CD4-positive, alpha-beta T cell treated with Interleukin-2 at 100 ng/mL for 4 hours (primary cell): Measurements from ENCODE around the gene TAX1BP1.

ENCODE experiments used
- DNase-seq: peaks from one replicate; pipeline ENCODE4 v3.0.0-alpha.2; 2020; ENCODE audit warnings: low spot score

The TAX1BP1 gene

GRCh38 chr7:27781188-27781587 is 41.2 kb downstream of the TAX1BP1 start:
- no peak for DNase-seq

DNA sequence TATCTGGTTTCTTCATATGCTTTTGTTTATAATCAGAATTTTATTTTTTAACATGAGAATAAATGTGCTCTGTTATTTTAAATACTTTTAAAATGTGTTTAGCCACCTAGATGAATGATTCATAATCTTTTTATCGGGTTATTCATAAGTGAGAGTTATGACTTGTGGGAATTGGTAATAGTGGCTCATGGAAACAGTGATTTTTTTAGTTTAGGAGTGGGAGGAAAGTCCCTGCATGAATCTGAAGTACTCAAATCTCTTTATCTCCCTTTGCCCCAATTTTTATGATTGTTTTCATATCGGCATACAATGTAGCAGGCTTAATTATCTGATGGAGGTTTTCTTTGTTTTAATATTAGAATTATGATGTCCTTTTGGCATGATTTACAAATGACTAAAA is 42.9 kb downstream of the TAX1BP1 start:
- DNase-seq, result no peak

GRCh38 chr7:27784399-27785053 is 44.6 kb downstream of the TAX1BP1 start:
- DNase-seq, result peak; percentile 65

DNA sequence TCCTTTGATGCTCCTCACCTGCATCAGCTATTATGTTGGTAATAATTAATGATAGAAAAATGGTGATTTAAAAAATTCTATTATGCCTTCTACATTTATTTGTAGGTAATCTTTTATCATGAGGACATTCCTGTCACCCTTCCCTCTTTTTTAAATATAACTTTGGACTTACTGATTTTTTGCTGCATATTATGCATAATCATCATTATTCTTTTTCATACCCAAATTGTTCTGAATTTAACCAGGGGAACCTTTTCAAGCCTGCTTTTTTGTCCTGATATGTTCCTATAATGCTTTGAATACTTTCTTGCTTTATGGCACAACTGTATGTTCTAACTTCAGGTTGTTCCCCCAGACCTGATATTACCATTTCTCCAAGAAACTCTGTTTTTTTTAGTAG is 48.5 kb downstream of the TAX1BP1 start:
- no peak for DNase-seq

GRCh38 chr7:27793780-27794179 is 53.8 kb downstream of the TAX1BP1 start:
- DNase-seq, result no peak

DNA sequence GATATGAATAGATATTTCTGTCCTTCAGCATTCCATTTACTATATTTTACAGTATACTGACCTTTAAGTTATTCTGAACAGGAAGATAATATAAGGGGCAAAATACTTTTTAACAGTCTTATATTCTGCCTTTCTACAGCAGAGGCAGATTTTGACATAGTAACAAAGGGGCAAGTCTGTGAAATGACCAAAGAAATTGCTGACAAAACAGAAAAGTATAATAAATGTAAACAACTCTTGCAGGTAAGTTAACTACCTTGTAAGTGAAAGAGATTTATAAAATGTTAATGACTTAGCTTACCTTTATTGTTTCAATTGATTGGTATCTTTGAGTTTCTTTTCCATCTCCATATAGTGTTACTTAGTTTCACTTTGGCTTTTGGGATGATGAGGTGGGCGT is 56.0 kb downstream of the TAX1BP1 start:
- DNase-seq, result no peak

GRCh38 chr7:27799212-27799611 is 59.2 kb downstream of the TAX1BP1 start:
- DNase-seq, result no peak

DNA sequence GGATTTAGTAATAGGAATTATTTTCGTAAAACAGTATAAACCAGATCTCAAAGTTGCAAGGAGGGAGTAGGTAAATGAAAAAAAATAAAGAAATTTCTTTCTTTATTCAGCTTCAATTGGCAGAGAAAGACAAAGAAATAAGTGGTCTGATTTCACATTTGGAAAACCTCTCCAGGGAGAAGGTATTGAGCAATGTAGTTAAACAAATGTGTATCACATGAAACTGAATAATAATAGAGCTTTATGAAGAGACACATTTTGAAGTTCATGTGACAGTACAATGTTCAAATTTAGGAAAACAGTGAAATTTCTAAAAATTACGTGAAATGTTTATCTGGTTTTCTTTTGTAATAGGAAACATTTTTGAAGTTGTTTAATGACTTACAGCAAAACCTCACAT is 63.0 kb downstream of the TAX1BP1 start:
- no peak for DNase-seq

GRCh38 chr7:27804139-27804538 is 64.2 kb downstream of the TAX1BP1 start:
- no peak for DNase-seq

GRCh38 chr7:27808626-27809025 is 68.7 kb downstream of the TAX1BP1 start:
- DNase-seq, result no peak

GRCh38 chr7:27810186-27810585 is 70.2 kb downstream of the TAX1BP1 start:
- DNase-seq, result no peak

DNA sequence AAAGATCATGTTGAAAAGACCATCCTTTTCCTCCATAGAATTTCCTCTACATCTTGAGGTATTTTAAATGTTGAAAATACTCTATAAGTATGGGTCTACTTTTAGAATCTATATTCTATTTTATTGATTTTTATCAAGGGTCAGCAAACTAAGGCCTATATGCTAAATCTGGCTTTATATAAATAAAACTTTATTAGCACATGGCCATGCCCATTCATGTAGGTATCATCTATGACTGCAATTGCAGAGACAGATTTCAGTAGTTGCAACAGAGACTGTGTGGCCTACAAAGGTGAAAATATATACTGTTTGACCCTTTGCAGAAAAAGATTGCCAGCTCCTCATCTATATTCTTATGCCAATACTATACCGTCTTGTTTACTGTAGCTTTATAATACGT is 72.7 kb downstream of the TAX1BP1 start:
- DNase-seq, result no peak

DNA sequence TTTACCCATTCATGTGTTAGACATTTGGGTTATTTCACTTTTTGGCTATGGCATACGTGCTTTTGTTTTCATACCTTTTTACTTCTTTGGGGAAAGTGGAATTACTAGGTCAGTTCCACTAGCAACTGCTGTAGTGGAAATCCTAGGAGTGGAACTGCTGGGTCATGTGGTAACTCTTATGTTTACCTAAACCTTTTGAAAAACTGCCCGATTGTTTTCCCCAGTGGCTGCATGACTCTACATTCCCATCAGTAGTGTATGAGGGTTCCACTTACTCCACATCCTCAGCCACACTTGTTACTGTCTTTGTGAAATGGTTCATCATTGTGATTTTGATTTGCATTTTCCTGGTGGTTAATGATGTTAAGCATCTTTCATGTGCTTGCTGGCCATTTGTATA is 82.3 kb downstream of the TAX1BP1 start:
- DNase-seq, result no peak

- no peak for DNase-seq
Observed at GRCh38 chr7:27825891-27826290, 85.9 kb downstream of the TAX1BP1 start.

DNA sequence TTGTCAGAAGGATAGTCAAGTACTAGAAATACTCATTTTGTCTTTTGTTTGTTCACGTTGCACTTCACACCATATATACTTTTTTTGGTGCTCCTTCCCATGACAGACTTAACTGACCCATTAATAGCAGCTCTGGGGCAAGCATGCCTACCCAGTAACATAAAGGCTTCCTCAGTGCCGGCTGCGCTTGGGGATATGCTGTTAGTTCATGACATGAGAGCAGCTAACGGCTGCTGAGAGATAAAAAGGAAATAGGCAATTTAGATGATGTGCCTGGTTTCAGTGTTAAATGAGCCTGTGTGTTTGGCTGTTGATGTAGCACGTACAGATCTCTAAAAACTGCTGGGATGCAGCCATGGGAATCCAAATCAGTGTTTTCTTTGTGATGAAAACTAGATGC is 86.4 kb downstream of the TAX1BP1 start:
- no peak for DNase-seq

DNA sequence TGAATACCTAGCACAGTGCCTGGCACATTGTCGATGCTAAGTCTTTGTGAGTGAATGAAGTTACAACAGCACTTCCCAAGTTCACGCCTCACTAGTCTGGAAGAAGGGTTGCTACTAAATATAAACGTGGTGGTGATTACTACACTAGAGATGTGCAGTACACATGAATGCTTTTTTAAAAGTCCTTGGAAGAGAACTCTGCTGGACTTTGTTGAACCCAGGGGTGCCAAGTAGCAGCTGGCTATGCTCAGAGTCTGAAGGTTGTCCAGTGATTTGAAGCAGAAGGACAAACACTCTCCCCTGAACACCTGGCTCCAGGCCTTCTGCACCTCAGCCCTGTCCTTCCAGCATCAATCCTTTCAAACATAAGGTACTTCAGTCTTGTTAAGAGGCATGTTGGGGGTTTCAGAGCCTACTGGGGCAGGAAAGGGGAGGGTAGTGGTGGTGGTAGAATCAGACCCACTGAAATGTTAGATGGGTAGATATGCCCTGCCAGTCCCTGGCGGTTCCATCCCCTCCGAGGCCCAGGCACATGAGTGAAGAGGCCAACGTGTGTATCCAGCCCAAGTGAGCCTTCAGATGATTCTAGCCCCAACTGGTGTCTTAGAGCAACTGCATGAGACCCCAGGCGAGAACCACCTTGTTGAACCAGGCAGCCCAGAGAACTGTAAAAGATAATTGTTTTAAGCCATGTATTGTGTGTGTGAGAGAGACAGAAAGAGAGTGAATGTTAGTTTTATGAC is 94.4 kb downstream of the TAX1BP1 start:
- no peak for DNase-seq

- DNase-seq, result no peak
Observed at GRCh38 chr7:27835376-27835775, 95.4 kb downstream of the TAX1BP1 start.

- no peak for DNase-seq
Observed at GRCh38 chr7:27836536-27836935, 96.6 kb downstream of the TAX1BP1 start.

GRCh38 chr7:27839099-27839498 is 99.1 kb downstream of the TAX1BP1 start:
- no peak for DNase-seq

DNA sequence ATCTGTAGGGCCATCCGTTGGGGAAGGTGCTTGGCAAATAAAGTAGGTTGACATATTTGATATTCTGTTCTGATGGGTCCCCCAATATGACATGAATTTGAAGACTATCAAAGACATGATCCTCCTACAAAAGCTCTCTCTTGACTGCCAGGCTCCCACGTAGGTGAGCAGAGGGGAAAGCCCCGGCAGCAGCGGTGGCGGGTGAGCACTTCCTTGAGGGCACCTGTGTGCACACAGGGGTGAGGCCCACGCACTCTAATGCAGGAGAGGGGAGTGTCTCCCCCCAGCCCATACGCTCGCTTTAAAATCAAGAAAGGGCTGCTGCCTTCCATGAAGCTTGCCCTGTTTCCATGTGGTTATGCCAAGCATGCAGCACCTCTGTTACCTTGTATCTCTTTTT is 100.4 kb downstream of the TAX1BP1 start:
- DNase-seq, result peak; percentile 12

- DNase-seq, result no peak
Observed at GRCh38 chr7:27840760-27841364, 100.9 kb downstream of the TAX1BP1 start.

- DNase-seq, result no peak
Observed at GRCh38 chr7:27842094-27842692, 102.2 kb downstream of the TAX1BP1 start.

DNA sequence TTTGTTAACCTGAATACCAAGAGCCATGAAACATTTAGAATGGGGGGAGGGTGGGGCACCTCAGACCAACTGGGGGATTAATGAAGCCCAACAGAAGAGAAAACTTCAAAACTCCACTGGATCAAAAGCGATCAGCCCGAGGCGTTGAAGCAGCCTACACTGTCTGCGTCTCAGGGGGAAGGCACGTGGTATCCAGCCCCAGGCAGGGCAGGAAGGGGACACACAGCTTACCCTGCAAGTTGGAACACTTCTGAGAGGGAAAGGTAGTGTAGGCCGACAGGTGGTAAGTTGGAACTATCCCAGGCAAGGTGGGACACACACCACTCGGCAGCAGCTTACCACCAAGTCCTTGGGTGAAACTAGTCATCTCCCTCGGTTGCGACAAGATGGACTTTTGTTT is 102.9 kb downstream of the TAX1BP1 start:
- no peak for DNase-seq
